Measurements from ENCODE around the gene PLLP.
A peak's percentile ranks its signal among the peaks of the same experiment; 100 is the strongest.
"Not testable (repeated sequence)": the region's sequence is repeated elsewhere in the genome, so short reads cannot be mapped to it uniquely, and the experiment has no call there.

The PLLP gene

GRCh38 chr16:57271063-57271345, 13.5 kb downstream of the PLLP start:
- no peak for DNase-seq

- no peak for DNase-seq
These were observed 14.0 kb downstream of the PLLP start for GRCh38 chr16:57270221-57271062.

GRCh38 chr16:57268804-57269800, 15.4 kb downstream of the PLLP start:
- no peak for DNase-seq

GRCh38 chr16:57267343-57267742, 17.1 kb downstream of the PLLP start:
- DNase-seq = not testable (repeated sequence)

- DNase-seq = peak in 1 of 2 experiments; percentile 24
These were observed 17.8 kb downstream of the PLLP start for GRCh38 chr16:57266531-57267260.

- no peak for DNase-seq
These were observed 18.5 kb downstream of the PLLP start for GRCh38 chr16:57265850-57266530.

- DNase-seq = no peak
These were observed 19.5 kb downstream of the PLLP start for GRCh38 chr16:57264950-57265371.

- DNase-seq = no peak
These were observed 20.1 kb downstream of the PLLP start for GRCh38 chr16:57264381-57264780.

- DNase-seq = no peak
These were observed 20.7 kb downstream of the PLLP start for GRCh38 chr16:57263541-57264351.

GRCh38 chr16:57262841-57263540, 21.5 kb downstream of the PLLP start:
- no peak for DNase-seq

GRCh38 chr16:57261806-57262205, 22.7 kb downstream of the PLLP start:
- no peak for DNase-seq

GRCh38 chr16:57260294-57260929, 24.1 kb downstream of the PLLP start:
- DNase-seq = peak in 1 of 2 experiments; percentile 23

GRCh38 chr16:57258910-57259475, 25.5 kb downstream of the PLLP start:
- no peak for DNase-seq

GRCh38 chr16:57258226-57258909, 26.1 kb downstream of the PLLP start:
- no peak for DNase-seq

GRCh38 chr16:57257455-57258070, 26.9 kb downstream of the PLLP start:
- DNase-seq = no peak

- DNase-seq = no peak
These were observed 27.7 kb downstream of the PLLP start for GRCh38 chr16:57256601-57257395.

GRCh38 chr16:57255686-57256415, 28.6 kb downstream of the PLLP start:
- no peak for DNase-seq
